GM12801 (cell line): Measurements from ENCODE around the gene CKAP5.

Experiments used
- CTCF ChIP-seq: IDR thresholded peaks from one replicate; pipeline ENCODE4 v1.5.1; 2011; ENCODE audit warnings: control low read depth; ENCODE audit not compliant: insufficient read length; ENCODE audit errors: extremely low read depth

The CKAP5 gene

GRCh38 chr11:46855863-46856262, 9.8 kb upstream of the CKAP5 start:
- no peak for TF ChIP-seq CTCF

- TF ChIP-seq CTCF = no peak
These were observed 9.1 kb upstream of the CKAP5 start for GRCh38 chr11:46855167-46855566.

- TF ChIP-seq CTCF = no peak
These were observed 4.8 kb upstream of the CKAP5 start for GRCh38 chr11:46850829-46851380.

GRCh38 chr11:46849631-46850030, 3.6 kb upstream of the CKAP5 start:
- TF ChIP-seq CTCF = no peak

- no peak for TF ChIP-seq CTCF
These were observed 390 bp upstream of the CKAP5 start for GRCh38 chr11:46846510-46846830.

GRCh38 chr11:46845440-46845739, 690 bp downstream of the CKAP5 start:
- TF ChIP-seq CTCF = no peak

GRCh38 chr11:46840116-46840515, 6.0 kb downstream of the CKAP5 start:
- no peak for TF ChIP-seq CTCF

- no peak for TF ChIP-seq CTCF
These were observed 7.6 kb downstream of the CKAP5 start for GRCh38 chr11:46838501-46838900.
